SH-SY5Y (cell line): ENCODE measurements around the gene SMAP2.

Experiments
- GATA2 ChIP-seq: IDR thresholded peaks from 2 replicates; pipeline ENCODE4 v1.6.1; 2011; ENCODE audit warnings: mild to moderate bottlenecking, low read depth, low read length
- GATA3 ChIP-seq: IDR thresholded peaks from 2 replicates; pipeline ENCODE4 v1.6.1; 2011; ENCODE audit warnings: low read depth, mild to moderate bottlenecking, low read length, moderate library complexity

SMAP2 gene

GRCh38 chr1:40421431-40422384, 48.2 kb downstream of the SMAP2 start:
- TF ChIP-seq GATA3 (no peak), GATA2 (no peak)

GRCh38 chr1:40422630-40423263, 49.2 kb downstream of the SMAP2 start:
- TF ChIP-seq GATA2: no peak
- no peak for TF ChIP-seq GATA3

- TF ChIP-seq GATA2 (no peak), GATA3 (no peak)
These were observed 49.7 kb downstream of the SMAP2 start for GRCh38 chr1:40423264-40423642.

GRCh38 chr1:40423951-40424618, 50.6 kb downstream of the SMAP2 start:
- no peak for TF ChIP-seq GATA2
- TF ChIP-seq GATA3: no peak

- TF ChIP-seq GATA3 (no peak), GATA2 (no peak)
These were observed 51.7 kb downstream of the SMAP2 start for GRCh38 chr1:40425198-40425597.

- TF ChIP-seq GATA2 (no peak), GATA3 (no peak)
These were observed 57.9 kb downstream of the SMAP2 start for GRCh38 chr1:40431385-40431784.

GRCh38 chr1:40432644-40433390, 59.3 kb downstream of the SMAP2 start:
- TF ChIP-seq GATA2: no peak
- no peak for TF ChIP-seq GATA3

- TF ChIP-seq GATA2 (no peak), GATA3 (no peak)
These were observed 61.9 kb downstream of the SMAP2 start for GRCh38 chr1:40435471-40435870.

GRCh38 chr1:40435876-40436275, 62.3 kb downstream of the SMAP2 start:
- TF ChIP-seq GATA3 (no peak), GATA2 (no peak)

- no peak for TF ChIP-seq GATA3
- TF ChIP-seq GATA2: no peak
These were observed 65.0 kb downstream of the SMAP2 start for GRCh38 chr1:40438391-40439015.

GRCh38 chr1:40439247-40439646, 65.7 kb downstream of the SMAP2 start:
- TF ChIP-seq GATA2 (no peak), GATA3 (no peak)

- no peak for TF ChIP-seq GATA3
- no peak for TF ChIP-seq GATA2
These were observed 76.4 kb downstream of the SMAP2 start, which contains the start of gene ZFP69B for GRCh38 chr1:40449684-40450494. TSS of gene ZFP69B (plus strand) at chr1:40450476. CDS start at chr1:40450962, 486 bp downstream.

- TF ChIP-seq GATA3 (no peak), GATA2 (no peak)
These were observed 77.1 kb downstream of the SMAP2 start for GRCh38 chr1:40450495-40451237.
